ENCODE results near the gene SORCS3. TPM values are rescaled to one million over a fixed set of nuclear protein-coding genes. Genes with fewer than 3 reads are reported as not detected.

SORCS3 gene
- total RNA-seq (2014; rRNA removed; shearing (Covaris generic)) = not detected in 2 replicates
- polyA plus RNA-seq (2016; fragmentation: Nextera tagmentation; extraction: Ambion mirVana) = not detected in 2 replicates

DNA sequence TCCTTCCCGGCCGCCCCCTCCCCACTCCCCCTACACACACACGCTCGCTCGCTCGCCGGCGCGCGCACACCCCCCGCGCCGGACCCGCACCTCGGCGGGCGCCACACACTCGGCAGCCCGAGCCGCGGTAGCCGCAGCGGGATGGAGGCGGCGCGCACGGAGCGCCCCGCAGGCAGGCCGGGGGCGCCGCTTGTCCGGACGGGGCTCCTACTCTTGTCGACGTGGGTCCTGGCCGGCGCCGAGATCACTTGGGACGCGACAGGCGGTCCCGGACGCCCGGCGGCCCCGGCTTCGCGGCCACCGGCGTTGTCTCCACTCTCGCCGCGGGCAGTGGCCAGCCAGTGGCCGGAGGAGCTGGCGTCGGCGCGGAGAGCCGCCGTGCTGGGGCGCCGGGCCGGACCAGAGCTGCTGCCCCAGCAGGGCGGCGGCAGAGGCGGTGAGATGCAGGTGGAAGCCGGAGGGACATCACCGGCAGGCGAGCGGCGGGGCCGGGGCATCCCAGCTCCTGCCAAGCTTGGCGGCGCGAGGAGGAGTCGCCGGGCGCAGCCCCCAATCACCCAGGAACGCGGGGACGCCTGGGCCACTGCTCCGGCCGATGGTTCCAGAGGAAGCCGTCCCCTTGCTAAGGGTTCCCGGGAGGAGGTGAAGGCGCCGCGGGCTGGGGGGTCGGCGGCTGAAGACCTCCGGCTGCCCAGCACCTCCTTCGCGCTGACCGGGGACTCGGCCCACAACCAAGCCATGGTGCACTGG is at the start of gene SORCS3:
Gene SORCS3 (plus strand): TSS at position 104 of the 750 bp plus-strand sequence.
- no peak within 1 kb of the TSS for H3K4me3 ChIP-seq
- 2 to 3% methylated on average over 83 to 96 of the region's 96 CpGs for WGBS, 2 experiments (ENCODE audit: low coverage in 1 of 2, low lambda C conversion rate in 2 of 2, missing lambda C conversion rate in 2 of 2)
- in situ Hi-C loops (cut with MboI) = no loop called here
- no peaks in the 10 kb centered on the region for H3K9me2 ChIP-seq (ENCODE audit: insufficient read depth)
- no peak within 1 kb of the TSS for H3K4me2 ChIP-seq (ENCODE audit: unreplicated experiment)
- H3K9me3 ChIP-seq (ENCODE audit: low read depth) = no peaks in the 10 kb centered on the region
- no peaks in the 10 kb centered on the region for H3K4me1 ChIP-seq (ENCODE audit: insufficient read depth)
- H2AFZ ChIP-seq = no peak within 1 kb of the TSS
- H3K9ac ChIP-seq = no peak within 1 kb of the TSS
- H4K20me1 ChIP-seq (ENCODE audit: insufficient read depth) = no peaks in the 10 kb centered on the region
- no peaks in the 10 kb centered on the region for H3F3A ChIP-seq (ENCODE audit: insufficient read depth)
- no peaks in the 10 kb centered on the region for H3K79me2 ChIP-seq (ENCODE audit: insufficient read depth)
- H3K27ac ChIP-seq = no peak within 1 kb of the TSS
- DNase-seq = peak; percentile 32
- no peak for TF ChIP-seq EZH2 (IDR thresholded peaks at IDR 0.05; ENCODE audit: insufficient read depth, poor library complexity, severe bottlenecking)
- TF ChIP-seq EZH2phosphoT487 (IDR thresholded peaks at IDR 0.05; ENCODE audit: insufficient read depth, low read depth) = no peak
- peaks cover 59% of the 10 kb centered on the region for H3K27me3 ChIP-seq (replicated peaks; ENCODE audit: insufficient read depth)
- H3K36me3 ChIP-seq (ENCODE audit: low read depth) = no peaks in the 10 kb centered on the region

DNA sequence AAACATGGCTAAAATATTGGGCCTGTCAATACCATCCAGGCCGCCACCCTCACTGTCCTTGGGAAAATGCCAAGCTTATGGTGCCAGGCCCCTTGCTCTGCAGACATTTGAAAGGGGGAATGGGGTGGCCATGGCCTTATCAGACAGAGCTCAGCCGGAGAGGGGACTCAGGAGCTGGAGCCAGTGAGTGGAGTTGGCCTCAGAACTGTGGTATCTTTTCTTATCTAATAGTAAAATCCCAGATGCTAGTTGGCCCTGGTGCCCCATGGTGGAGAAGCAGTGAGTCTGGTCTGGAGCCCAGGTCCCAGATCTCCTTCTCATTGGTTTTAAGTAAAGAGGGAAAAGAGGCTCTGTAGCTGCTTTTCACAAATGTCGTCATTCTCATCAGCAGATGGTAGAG is 49.6 kb upstream of the SORCS3 start:
- Histone ChIP-seq H3K9me2 (ENCODE audit: insufficient read depth) (no peaks in the 10 kb centered on the region), H3K4me3 (no peak overlapping the region), H3K9ac (no peak overlapping the region), H3K36me3 (ENCODE audit: low read depth) (no peaks in the 10 kb centered on the region), H3K9me3 (ENCODE audit: low read depth) (no peaks in the 10 kb centered on the region), H2AFZ (no peak overlapping the region), H3K4me1 (ENCODE audit: insufficient read depth) (peaks cover 14% of the 10 kb centered on the region), H3K27ac (no peak overlapping the region), H4K20me1 (ENCODE audit: insufficient read depth) (no peaks in the 10 kb centered on the region), H3K27me3 (replicated peaks; ENCODE audit: insufficient read depth) (peaks cover 5% of the 10 kb centered on the region; the same call in 1 of the 2 replicates), H3F3A (ENCODE audit: insufficient read depth) (peaks cover 3% of the 10 kb centered on the region; the same call in 1 of the 2 replicates), H3K4me2 (ENCODE audit: unreplicated experiment) (no peak overlapping the region), H3K79me2 (ENCODE audit: insufficient read depth) (no peaks in the 10 kb centered on the region)
- no peak for TF ChIP-seq EZH2phosphoT487 (IDR thresholded peaks at IDR 0.05; ENCODE audit: insufficient read depth, low read depth)
- in situ Hi-C loops (cut with MboI) = no loop called here
- DNase-seq = no peak
- 87 to 91% methylated on average over 3 of the region's 3 CpGs for WGBS, 2 experiments (ENCODE audit: low coverage in 1 of 2, low lambda C conversion rate in 2 of 2, missing lambda C conversion rate in 2 of 2)

DNA sequence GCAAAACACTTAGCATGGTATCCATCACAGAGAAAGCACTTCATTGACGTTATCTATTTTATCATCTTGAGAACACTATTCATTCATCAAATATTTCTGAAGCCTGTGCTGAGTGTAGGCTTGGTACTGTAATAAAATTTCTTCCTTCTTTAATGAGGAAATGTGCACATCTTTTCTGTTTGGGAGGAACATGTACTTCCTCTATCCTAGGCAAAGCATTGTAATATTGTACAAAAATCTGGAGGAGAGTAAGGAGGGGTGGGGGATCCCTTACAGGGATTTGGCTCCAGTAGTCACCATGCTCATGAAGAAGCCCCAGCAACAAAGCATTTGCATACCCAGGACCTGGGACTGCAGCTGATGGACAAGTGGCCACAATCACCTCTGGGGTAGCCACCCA is 39.9 kb upstream of the SORCS3 start:
- Histone ChIP-seq H3K4me1 (ENCODE audit: insufficient read depth) (no peaks in the 10 kb centered on the region), H3K27ac (no peak overlapping the region), H3K9me2 (ENCODE audit: insufficient read depth) (no peaks in the 10 kb centered on the region), H3K9ac (no peak overlapping the region), H2AFZ (no peak overlapping the region), H3K9me3 (ENCODE audit: low read depth) (no peaks in the 10 kb centered on the region), H3F3A (ENCODE audit: insufficient read depth) (no peaks in the 10 kb centered on the region), H3K4me3 (no peak overlapping the region), H3K79me2 (ENCODE audit: insufficient read depth) (no peaks in the 10 kb centered on the region), H3K27me3 (replicated peaks; ENCODE audit: insufficient read depth) (peaks cover 40% of the 10 kb centered on the region), H3K36me3 (ENCODE audit: low read depth) (no peaks in the 10 kb centered on the region), H4K20me1 (ENCODE audit: insufficient read depth) (no peaks in the 10 kb centered on the region), H3K4me2 (ENCODE audit: unreplicated experiment) (no peak overlapping the region)
- no peak for DNase-seq
- TF ChIP-seq EZH2 (IDR thresholded peaks at IDR 0.05; ENCODE audit: insufficient read depth, poor library complexity, severe bottlenecking) (no peak), EZH2phosphoT487 (IDR thresholded peaks at IDR 0.05; ENCODE audit: insufficient read depth, low read depth) (no peak)
- WGBS, 2 experiments (ENCODE audit: low coverage in 1 of 2, low lambda C conversion rate in 2 of 2, missing lambda C conversion rate in 2 of 2) = 56 to 61% methylated on average over 1 of the region's 1 CpG
- in situ Hi-C loops (cut with MboI) = no loop called here

DNA sequence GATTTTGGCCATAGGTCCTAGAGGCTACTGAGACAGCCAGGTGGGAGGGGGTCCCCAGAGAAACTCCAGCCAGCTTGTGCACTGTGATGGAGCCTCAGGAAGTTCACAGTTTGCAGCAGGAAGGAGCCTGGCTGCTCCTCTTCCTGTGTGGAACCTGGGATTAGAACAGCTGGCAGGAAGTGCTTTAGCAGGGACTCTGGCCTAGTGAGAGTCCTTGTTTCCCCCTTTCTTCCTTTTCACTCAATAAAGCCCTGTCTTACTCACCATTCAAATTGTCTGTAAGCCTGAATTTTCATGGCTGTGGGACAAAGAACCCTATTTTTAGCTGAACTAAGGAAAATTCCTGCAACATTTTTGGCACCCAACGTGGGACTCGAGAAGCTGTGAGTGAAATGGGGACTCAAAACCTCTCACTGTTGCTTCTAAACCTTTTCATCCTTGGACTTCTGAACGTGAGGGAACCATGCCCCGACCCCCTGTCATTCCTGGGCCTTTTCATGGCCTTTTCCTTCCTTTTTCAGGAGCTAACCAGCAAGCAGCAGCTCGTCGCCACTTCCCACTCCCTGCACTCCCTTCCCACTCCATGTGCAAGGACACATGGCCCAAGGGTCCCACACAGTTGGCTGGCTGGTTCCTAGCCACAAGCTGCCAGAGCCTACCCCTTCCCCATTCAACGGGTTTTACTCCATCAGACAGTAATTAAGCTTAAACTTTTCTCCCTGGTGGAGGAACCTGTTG is 32.8 kb upstream of the SORCS3 start:
- no peak overlapping the region for H3K27ac ChIP-seq
- H4K20me1 ChIP-seq (ENCODE audit: insufficient read depth) = no peaks in the 10 kb centered on the region
- no peaks in the 10 kb centered on the region for H3K36me3 ChIP-seq (ENCODE audit: low read depth)
- no peaks in the 10 kb centered on the region for H3K79me2 ChIP-seq (ENCODE audit: insufficient read depth)
- H3K4me2 ChIP-seq (ENCODE audit: unreplicated experiment) = no peak overlapping the region
- H3K4me3 ChIP-seq = no peak overlapping the region
- H3K4me1 ChIP-seq (ENCODE audit: insufficient read depth) = no peaks in the 10 kb centered on the region
- H3K27me3 ChIP-seq (replicated peaks; ENCODE audit: insufficient read depth) = peaks cover 7% of the 10 kb centered on the region; the same call in 1 of the 2 replicates
- H2AFZ ChIP-seq = no peak overlapping the region
- H3K9ac ChIP-seq = no peak overlapping the region
- no peaks in the 10 kb centered on the region for H3K9me3 ChIP-seq (ENCODE audit: low read depth)
- 47% methylated on average over 7 of the region's 7 CpGs for WGBS, 2 experiments (ENCODE audit: low coverage in 1 of 2, low lambda C conversion rate in 2 of 2, missing lambda C conversion rate in 2 of 2)
- H3F3A ChIP-seq (ENCODE audit: insufficient read depth) = no peaks in the 10 kb centered on the region
- no peak for TF ChIP-seq EZH2phosphoT487 (IDR thresholded peaks at IDR 0.05; ENCODE audit: insufficient read depth, low read depth)
- TF ChIP-seq EZH2 (IDR thresholded peaks at IDR 0.05; ENCODE audit: insufficient read depth, poor library complexity, severe bottlenecking) = no peak
- in situ Hi-C loops (cut with MboI) = no loop called here
- H3K9me2 ChIP-seq (ENCODE audit: insufficient read depth) = no peaks in the 10 kb centered on the region
- DNase-seq = no peak
